Measurements from ENCODE around the gene SLC39A12.
A peak's percentile ranks its signal among the peaks of the same experiment; 100 is the strongest.

SLC39A12 gene

DNA sequence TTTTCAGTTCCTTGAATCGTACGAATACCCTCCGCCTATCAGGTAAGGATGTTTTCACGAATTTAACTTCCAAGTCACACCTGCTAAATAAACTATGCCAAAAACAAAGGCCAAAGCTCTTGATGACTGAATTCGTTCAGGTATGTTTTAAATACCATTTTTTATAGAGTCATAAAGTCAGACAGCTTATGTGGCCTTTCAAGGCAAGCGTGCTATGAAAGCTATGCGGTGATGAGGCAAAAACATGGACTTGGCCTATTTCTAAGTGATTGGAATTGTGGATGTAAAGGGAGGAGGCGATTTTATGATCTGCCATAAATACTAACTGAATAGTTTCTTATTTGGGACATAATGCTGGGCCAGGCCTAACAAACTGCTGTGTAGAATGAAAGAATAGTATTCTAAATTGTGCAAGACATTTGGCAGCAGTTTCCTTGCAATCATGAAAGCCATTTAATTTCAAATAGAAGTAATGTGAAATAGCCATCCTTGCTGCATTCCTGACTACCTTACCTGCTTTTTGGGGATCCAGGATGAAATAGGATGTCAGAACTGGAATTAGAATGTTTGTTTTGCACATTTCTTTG is 14.0 kb downstream of the SLC39A12 start:
- FAIRE-seq: no peak

DNA sequence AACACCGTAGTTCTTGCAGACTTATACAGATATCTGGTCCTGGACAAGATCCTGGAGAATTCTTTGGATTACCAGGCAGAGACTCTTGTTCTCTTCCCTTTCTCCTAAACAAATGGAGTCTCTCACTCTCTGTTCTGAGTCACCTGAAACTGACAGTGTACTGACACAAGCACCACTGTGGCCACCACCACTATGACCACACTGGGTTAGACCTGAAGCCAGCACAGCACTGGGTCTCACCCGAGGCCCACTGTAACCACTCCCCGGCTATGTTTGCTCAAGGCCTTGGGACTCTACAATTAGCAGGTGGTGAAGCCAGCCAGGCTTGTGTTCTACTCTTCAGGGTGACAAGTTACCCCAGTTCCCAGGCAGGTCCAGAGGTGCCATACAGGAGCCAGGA is 22.8 kb downstream of the SLC39A12 start:
- no peak for FAIRE-seq

DNA sequence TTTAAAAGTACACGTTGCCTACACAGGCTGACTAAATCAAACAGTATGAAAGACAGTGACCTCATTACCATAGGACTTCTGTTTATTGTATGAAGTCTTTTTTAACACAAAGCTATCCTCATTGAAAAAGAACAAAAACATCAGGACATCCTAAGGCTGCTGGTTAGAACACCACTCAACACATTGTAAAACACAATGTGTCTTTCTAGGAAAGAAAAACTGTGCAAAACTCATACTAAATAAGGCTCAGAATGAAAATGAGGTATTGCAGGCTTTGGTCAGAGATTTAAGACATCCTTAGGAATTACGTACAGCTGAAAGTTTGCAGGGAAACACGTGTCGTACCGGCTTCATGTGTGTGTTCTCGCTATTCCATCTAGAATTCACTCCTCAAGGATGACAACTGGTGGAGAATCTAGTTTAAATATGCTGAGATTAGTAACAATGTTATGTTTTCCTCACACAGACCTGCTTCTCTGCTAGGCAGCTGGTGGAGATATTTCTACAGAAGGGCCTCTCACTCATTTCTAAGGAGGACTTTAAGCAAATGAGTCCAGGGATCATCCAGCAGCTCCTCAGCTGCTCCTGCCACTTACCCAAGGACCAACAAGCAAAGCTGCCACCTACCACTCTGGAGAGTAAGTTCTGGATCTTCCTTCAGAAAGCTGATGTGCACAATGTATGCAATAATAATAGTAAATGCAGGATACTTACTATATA is 29.3 kb downstream of the SLC39A12 start:
- no peak for FAIRE-seq

DNA sequence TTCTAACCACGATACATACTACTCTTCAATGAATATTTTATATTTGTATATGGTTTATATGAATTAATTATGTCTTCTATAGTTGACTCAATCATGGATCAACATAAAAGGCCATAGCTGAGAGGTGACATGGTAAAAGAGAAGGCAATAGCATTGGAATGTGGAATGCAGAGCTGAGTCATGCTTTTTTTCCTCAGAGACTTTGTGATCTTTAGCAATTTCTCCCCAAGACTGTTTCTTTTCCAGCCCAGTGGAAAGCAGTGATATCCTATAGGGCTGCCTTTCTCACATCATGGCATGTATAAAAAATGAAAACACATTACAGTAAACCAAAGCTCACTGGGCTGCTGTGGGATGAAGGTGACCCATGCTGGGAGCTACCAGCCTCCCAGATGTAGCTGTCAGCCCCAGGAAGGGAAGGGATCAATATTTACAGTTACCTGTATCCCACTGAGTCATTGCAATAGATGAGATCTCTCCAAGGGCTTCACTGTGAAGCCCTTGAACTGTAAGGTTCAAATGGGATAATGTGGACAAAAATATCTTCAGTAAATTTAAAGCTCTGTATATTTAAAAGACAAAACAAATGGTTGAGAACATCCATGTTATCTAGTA is 30.2 kb downstream of the SLC39A12 start:
- no peak for FAIRE-seq

DNA sequence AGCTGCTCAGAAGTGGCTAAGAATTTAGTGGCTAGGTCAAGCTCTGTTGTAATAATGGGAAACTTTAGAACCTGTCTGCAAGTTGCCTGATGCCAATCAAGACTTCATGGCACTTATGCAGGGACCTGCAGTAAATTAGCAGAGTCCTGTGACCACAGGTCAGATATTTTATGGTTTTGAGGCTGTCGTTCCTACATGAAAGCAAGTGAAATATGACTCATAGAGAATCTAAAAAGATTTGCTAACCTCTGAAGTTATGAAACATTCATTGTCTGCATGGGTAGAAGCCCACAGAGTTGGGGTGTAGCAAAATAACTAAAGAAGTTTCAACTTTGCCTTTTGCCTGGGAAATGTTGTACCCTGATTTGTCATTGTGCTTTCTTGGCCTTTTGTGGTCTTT is 32.3 kb downstream of the SLC39A12 start:
- FAIRE-seq: no peak

DNA sequence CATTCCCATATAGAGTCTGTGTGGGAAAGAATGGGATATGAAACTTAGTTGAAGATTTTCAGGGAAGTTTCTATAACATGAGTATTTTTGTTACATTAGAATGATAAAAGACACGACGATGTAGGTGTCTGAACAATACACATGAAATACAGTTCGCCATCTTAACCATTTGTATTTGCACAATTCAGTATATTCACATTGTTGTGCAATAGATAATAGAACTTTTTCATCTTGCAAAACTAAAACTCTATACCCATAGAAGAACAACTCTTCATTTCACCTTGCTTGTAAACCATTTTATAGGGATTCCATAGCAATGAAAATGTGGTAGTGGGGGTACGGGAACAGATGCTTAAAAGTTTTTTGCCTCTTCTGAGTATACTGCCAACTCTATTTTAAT is 32.8 kb downstream of the SLC39A12 start:
- no peak for FAIRE-seq

DNA sequence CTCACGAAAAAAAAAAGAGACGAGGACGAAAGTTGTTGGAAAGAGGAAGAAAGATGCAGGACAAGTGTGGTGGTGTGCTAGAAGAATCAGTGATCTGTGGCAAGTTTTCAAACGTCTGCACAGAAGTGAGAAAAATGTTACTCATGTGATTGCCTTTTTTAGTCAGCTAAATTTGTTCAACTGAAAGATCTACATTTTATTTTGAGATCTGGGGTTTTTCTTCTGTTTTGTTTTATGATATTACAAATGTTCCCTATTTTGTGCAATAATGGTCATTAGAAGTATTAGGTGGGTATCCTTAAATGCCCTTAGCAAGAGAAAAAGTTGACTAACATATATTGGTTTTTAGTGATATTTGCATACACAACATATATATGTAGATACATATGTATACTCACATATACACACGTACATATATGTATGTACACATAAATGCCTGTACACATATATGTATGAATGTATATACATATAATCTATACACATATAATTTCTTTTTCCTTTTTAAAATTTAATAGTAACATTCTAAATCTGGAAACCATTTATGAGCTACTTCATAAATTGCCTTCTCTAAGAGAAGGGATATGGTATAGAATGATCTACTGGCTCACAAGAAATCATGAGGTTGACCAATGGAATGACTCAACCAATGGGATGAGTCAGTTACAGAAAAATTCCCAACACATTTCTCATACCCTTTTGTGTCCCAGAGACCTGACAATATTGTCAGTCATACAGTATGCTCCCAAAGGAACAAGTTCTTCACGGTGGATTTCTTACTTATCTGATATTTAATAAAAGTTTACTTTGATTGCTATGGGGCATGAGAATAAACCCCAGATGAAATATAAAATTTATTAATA is 38.4 kb downstream of the SLC39A12 start:
- no peak for FAIRE-seq

DNA sequence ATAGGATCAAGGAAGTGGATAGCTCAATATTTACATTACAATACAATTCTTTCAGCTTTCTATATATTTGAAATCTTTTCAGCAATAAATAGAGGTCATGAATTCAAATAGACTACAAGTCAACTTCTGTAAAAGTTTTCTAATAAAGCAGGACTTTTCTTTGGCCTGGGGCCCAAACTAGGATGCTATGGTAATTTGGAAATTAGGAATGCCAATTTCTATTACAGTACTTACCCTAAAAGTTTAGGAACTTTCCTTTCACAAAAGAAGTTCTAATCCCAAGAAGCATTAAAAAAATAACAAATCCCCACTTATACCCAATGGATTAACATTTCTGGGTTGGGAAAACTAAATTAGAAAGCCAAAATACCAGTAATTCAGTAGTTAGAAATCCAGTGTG is 40.5 kb downstream of the SLC39A12 start:
- FAIRE-seq: no peak

DNA sequence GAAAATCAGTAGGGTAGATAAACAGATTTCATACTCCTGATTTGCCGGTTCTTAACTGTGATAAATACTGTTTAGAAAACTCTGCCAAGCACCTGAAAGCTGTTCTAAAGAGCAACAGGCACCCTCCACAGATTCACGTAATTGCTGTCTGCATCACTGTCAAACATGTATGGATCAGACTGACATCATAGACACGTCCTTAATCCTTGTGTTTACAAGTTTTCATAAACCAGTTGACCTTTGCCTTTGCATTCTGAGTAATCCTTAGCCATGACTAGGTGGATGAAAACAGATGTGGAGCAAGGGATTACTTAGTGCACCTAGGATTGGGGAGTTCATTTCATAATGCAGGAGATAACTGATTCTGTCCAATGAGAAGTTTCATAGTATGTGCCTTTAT is 41.6 kb downstream of the SLC39A12 start:
- no peak for FAIRE-seq

DNA sequence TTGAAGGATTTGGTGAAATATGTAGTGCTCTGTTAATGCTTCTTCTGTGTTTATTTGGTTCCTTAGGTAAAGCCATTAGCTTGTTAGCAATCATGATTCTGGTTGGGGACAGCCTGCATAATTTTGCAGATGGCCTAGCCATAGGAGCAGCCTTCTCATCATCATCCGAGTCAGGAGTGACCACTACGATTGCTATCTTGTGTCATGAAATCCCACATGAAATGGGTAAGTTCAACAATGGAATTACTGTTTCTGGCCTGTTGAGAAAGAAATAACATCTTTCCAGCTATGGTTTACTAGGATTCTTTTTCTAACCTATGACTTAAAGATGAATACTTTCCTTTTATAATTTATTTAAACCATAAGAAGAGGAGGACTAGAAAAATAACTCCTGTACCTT is 48.9 kb downstream of the SLC39A12 start:
- FAIRE-seq: no peak

DNA sequence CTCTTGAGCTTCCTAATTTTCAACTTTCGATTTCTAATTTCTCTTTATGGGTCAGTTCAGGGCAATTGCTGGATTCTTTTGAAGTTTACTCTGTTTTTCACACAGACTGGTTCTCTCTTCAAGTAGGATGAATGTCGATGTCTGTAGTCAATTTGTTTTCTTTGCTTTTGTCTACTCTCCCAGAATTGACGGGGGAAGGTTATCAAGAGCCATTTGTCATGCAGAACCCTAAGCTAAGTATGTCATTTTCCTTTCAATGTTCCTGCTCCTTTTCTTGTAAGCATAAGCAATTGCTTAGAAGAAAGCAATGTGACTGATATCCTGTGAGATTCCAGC is 53.7 kb downstream of the SLC39A12 start:
- FAIRE-seq: no peak

DNA sequence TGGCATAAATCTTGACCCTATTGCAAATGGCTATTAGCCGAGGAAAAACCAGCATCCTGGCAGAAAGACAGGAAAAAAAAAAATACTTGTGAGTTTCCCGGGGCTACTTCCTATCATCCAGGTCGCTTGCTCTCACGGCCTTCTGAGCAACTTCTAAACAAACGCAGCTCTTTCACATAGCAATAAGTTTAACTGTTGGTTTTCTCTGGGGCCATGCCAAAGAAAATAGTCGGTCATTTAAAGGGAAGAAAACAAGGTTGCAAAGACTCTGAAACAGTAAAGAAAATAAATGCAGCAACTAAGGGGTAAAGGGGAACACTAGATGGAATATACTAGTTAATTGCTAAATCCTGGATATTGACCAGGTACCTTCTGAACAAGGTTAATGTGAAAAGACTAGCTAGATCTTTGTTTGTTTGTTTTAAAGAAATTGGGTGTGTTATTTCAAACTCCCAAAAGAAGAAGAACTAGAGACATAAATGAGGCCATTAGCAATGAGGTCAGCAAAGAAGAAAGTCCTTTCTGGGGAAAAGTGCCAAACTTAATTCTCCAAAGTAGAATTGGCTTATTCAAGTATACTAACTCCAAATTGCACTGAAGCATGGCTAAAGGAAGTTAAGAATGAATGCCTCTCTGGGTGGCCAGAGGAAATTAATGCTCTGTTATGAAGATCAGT is 54.2 kb downstream of the SLC39A12 start:
- FAIRE-seq: peak; percentile 80

DNA sequence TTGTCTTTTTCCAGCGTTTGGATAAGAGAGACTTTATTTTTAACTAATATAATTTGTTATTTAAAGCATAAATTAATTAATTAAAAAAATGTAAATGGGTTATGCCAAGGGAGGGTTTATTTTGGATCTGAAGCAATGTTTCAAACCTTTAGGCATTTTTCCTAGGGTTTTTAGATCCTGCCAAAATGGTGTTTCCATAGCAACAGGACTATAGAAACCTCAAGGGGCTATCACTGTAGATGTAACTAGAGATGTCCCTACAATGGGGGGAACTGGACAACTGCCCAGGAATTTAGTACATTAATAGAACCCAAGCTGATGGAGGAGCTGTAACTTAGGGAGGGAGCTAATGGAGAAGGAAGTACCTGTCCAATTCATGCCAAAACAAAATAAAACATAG is 57.3 kb downstream of the SLC39A12 start:
- FAIRE-seq: no peak

DNA sequence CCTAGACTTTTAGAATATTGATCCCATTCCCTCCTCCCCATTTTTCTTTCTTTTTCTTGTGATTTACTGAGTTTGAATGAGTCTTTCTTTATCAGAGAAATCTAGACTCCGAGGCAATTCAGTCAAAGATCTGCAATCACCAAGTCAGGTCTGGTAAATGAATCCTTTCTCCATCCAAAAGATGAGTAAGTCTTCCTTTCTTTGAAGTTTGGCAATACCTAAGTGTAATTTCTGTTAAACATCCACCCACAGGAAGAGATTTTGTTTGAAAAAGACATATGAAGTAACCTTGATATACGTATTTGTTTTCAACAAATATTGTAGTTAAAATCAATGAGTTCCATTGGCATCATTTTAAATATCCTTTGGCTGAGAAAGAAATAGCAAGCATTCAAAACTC is 58.3 kb downstream of the SLC39A12 start:
- no peak for FAIRE-seq

DNA sequence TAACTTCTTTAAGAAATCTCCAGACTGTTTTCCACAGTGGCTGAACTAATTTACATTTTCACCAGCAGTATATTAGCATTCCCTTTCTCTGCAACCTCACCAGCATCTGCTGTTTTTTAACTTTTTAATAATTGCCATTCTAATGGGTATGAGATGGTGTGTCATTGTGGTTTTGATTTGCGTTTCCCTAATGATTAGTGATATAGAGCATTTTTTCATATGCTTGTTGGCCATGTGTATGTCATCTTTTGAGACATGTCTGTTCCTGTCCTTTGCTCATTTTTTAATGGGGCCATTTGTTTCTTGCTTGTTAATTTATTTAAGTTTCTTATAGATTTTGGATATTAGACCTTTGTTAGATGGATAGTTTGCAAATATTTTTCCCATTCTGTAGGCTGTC is 68.8 kb downstream of the SLC39A12 start:
- FAIRE-seq: no peak

DNA sequence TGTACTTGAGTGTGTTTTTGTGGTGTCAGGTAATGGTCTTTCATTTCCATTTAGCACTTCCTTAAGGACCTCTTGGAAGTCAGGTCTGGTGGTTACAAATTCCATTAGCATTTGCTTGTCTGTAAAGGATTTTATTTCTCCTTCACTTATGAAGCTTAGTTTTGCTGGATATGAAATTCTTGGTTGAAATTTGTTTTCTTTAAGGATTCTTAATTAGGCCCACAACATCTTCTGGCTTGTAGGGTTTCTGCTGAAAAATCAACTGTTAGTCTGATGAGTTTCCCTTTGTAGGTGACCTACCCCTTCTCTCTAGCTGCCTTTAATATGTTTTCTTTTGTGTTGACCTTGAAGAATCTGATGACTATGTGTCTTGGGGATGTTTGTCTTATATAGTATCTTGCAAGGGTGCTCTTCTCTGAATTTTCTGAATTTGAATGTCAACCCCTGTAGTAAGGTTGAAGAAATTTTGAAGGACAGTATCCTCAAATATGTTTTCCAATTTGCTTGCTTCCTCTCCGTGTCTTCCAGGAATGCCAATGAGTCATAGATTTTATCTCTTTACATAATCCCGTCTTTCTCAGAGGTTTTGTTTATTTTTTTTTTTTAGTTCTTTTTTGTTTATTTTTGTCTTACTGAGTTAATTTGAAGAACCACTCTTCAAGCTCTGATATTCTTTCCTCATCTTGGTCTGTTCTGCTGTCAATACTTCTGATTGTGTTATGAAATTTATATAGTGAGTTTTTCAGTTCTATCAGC is 70.2 kb downstream of the SLC39A12 start:
- FAIRE-seq: no peak

DNA sequence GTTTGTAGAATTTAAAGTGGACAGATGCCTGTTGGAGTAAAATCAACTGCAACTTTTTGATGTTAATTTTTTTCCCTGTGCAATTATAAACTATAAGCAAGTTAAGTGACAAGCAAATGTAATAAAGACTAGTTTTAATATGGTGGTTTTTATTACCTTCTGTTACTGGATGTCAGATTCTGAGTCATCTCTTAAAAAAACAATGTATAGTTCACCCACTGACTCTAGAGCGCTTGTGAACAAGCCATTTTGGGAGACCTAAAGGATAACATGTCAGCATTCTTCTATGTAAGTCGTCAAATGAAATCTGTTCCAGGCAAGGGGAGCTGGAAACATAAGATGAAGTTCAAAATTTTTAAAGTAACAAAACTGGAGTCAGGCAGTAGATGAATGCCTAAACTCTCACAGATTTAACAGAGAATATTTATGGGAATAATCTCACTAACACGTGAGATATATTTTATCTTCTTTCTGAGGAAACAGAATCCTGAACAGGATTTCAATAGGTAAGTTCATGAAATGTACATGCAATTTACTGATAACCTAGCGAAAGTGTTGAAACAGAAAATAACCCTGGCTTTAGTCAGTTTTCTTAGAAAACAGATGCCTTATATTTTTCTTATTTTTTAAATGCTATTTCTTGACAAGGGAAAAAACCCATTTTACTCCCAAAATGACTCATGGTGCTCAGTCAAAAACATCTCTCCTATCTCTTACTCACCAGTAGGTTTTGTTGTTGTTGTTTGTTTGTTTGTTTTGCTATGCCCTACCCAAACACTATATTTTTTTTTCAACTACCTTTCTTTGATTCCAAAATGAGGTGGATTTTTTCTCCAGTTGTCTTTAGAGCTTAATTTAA is 91.7 kb downstream of the SLC39A12 start:
- no peak for FAIRE-seq

DNA sequence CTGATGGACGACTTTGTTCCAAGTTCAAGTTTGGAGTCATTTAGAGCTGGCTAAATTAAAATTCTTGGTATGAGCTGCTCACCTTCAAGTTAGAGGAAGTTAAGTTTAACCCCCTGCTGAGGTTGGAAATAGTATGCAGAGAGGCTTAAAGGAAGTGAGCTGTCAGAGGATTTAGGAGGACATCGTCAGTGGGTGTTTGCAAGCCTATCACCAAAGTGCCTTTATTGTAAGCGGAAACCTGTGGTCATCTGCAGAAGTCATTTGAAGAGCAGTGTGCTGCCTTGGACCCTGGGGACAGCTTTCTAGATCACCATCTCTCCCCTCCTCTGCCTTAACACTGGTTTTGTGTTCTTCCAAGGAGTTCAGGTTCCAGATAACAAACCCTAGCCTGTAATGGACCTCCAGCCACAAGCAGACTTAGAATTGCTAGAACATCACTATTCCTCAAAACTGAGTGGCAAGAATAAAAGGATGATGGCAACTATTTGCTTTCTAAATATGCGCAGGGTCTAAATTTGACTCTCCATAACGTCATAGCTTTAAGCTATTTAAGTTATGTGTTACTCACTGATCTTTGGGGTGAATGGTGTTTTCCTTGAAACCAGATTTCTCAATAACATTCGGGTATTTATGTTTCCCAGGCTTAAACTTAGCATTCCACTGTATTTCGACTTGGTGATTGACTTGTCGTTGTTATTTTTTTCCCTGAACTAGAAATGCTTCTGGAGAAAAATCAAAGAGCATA is 93.4 kb downstream of the SLC39A12 start:
- no peak for FAIRE-seq

DNA sequence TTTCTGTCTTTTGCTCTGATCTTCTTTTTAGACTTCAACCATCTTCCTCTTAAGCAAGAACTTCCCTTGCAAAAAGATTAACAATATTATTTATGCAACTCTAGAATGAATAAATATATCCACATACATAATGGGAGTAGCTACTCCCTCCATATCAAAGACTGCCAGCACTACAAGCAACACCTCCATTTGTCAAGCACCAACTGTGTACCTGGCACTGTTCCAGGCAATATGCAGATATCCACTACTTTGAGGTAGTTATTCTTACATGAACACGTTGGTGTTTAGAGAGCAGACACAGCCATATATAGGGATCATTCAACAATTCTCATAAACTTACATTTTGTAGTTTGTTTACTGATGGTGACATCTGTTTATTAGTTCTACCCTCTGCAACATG is 104.9 kb downstream of the SLC39A12 start:
- FAIRE-seq: no peak

DNA sequence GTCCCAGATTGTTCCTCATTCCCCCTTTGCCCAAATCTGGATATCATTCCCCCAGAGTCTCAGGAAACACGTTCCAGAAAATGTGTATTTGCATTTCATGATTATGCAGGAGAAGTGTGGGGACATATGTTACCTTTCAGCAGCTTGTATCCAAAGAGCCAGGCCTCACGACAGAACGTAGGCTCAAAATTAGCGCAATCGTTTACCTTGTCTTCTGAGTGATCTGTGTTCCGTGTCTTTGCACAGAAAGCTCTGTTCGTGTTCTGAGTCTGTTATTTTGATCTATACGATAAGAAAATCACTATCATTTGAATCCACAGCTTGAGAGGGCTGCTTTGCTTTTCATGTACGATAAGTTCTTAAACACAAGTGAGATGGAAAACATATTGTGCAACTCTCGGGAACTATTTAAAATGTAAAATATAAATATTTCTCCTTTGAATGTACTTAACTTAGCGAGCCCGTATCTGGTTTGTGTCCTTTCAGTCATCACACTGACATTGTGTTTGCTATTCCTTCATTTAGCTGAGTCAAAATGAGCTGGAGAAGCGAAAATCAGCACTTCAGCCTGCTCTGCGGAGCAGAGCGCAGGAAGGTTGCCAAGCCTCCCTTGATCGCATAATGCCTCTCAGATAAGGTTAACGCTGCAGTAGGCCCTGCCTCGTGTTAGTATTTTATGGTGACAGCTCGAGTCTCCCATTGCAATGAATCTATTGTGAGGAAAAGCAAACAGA is 108.3 kb downstream of the SLC39A12 start:
- no peak for FAIRE-seq
